Brain microvascular endothelial cell (primary cell): ENCODE data around the gene RXFP2.

Experiments
- DNase-seq: peaks from one replicate; pipeline ENCODE4 v3.0.0-alpha.2; 2020
- H3K27ac ChIP-seq: fragments of 250-450 bp; sonication (Bioruptor Pico); 2 replicates; pipeline ENCODE4 v1.5.1; 2020; ENCODE audit warnings: mild to moderate bottlenecking, moderate library complexity
- H3K27me3 ChIP-seq: fragments of 250-450 bp; sonication (Bioruptor Pico); replicated peaks from 2 replicates; pipeline ENCODE4 v1.5.1; 2020; ENCODE audit warnings: mild to moderate bottlenecking
- H3K36me3 ChIP-seq: fragments of 250-450 bp; sonication (Bioruptor Pico); replicated peaks from 2 replicates; pipeline ENCODE4 v1.5.1; 2020; ENCODE audit warnings: mild to moderate bottlenecking
- H3K4me3 ChIP-seq: 2 replicates; pipeline ENCODE4 v1.5.1; 2011; ENCODE audit warnings: low read depth, mild to moderate bottlenecking, control low read depth, low read length, moderate library complexity
- CTCF ChIP-seq: IDR thresholded peaks from 2 replicates; pipeline ENCODE4 v1.5.1; 2011; ENCODE audit warnings: low read depth, mild to moderate bottlenecking, moderate library complexity, low read length, control low read depth, inconsistent platforms; ENCODE audit errors: missing control alignments
- in situ Hi-C: cut with HindIII; loops from 2 replicates; pipeline ENCODE4 v1.10.0; 2017; ENCODE audit warnings: low sequenced_read_pairs, low pct_ligation_motif_present

Gene RXFP2

DNA sequence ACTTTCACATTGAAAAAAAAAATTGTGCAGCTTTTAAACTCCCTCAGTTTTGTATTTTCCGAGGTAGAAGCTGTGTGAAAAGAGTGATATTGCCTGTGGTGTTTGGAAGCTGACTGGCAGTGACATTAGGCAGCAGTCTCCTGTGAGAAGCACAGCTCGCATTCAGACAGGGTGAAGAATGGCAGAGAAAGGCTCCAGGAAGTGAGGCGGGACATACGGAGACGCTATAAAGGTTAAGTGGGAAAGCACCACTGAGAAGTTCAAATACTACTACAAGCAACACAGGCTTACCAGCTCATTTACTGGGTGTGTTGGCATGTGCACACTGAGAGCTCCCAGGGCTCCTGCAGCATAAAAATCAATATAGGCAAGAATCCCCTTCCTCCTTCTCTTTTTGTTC lies 88.4 kb downstream of the RXFP2 start:
- H3K27me3 ChIP-seq, result no peaks in the 10 kb centered on the region
- in situ Hi-C loops, result no loop called here
- no peak for TF ChIP-seq CTCF
- H3K4me3 ChIP-seq, result no peak overlapping the region
- no peak for DNase-seq
- H3K36me3 ChIP-seq, result no peaks in the 10 kb centered on the region
- H3K27ac ChIP-seq, result no peak overlapping the region

GRCh38 chr13:31835932-31836331 lies 96.6 kb downstream of the RXFP2 start:
- Histone ChIP-seq H3K36me3 (no peaks in the 10 kb centered on the region), H3K27me3 (peaks cover 5% of the 10 kb centered on the region), H3K4me3 (no peak overlapping the region), H3K27ac (no peak overlapping the region)
- TF ChIP-seq CTCF, result no peak
- peak; percentile 65 for DNase-seq
- in situ Hi-C loops, result no loop called here

DNA sequence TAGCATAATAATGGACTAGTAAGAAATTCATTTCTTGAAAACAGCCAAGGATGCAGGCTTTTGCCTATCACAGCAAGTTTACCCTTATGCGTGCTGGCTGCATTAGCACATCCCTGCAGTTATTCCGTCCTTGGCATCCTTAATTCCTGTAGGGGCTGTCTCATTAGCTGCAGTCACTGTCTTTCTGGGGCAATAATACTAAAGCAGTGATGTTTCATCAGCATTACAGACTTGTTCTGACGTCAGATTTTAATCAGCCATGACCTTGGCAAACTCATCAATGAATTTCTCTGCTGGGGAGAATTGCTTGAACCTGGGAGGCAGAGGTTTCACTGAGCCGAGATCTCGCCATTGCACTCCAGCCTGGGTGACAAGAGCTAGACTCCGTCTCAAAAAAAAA lies 103.7 kb downstream of the RXFP2 start:
- Histone ChIP-seq H3K27ac (no peak overlapping the region), H3K4me3 (no peak overlapping the region), H3K27me3 (peaks cover 11% of the 10 kb centered on the region), H3K36me3 (no peaks in the 10 kb centered on the region)
- in situ Hi-C loops, result no loop called here
- TF ChIP-seq CTCF, result no peak
- DNase-seq, result no peak

GRCh38 chr13:31846182-31846938 lies 107.0 kb downstream of the RXFP2 start:
- Histone ChIP-seq H3K27ac (no peak overlapping the region), H3K27me3 (peaks cover 5% of the 10 kb centered on the region), H3K36me3 (no peaks in the 10 kb centered on the region), H3K4me3 (peak overlapping the region; percentile 71)
- in situ Hi-C loops, result no loop called here
- TF ChIP-seq CTCF, result no peak
- peak; percentile 64 for DNase-seq

- H3K27me3 ChIP-seq, result peaks cover 4% of the 10 kb centered on the region
- in situ Hi-C loops, result no loop called here
- TF ChIP-seq CTCF, result no peak
- H3K4me3 ChIP-seq, result peak overlapping the region; percentile 71
- no peak overlapping the region for H3K27ac ChIP-seq
- H3K36me3 ChIP-seq, result no peaks in the 10 kb centered on the region
- no peak for DNase-seq
These were observed 107.8 kb downstream of the RXFP2 start for GRCh38 chr13:31846961-31847752.
